Right lobe of liver (tissue), 6 donors: ENCODE data around the gene GPR161. TPM values are rescaled to one million over a fixed set of nuclear protein-coding genes. Genes with fewer than 3 reads are reported as not detected.
A peak's percentile ranks its signal among the peaks of the same experiment; 100 is the strongest.

ENCODE experiments used
- ATAC-seq, 4 donors: fragments of 200-7000 bp; cut with Tn5 transposase; one replicate each; pipeline ENCODE4 v1.9.1; 2020; ENCODE audit warnings: mild to moderate bottlenecking in 4 of 4, moderate library complexity in 4 of 4
- DNase-seq, 3 donors: peaks; one replicate each; pipeline ENCODE4 v3.0.0-alpha.2; 2020
- H3K27ac ChIP-seq, 3 donors: fragments of 200-600 bp; one replicate each; pipeline ENCODE4 v1.8.0; 2022
- H3K27me3 ChIP-seq, 2 donors: fragments of 200-600 bp; one replicate each; pipeline ENCODE4 v1.8.0; 2022
- H3K36me3 ChIP-seq, 4 donors: fragments of 200-600 bp; sonication (generic) in 1 of 4; one replicate each; pipeline versions ENCODE4 v1.5.1 to v1.8.0; 2017 to 2022; ENCODE audit warnings: control low read depth in 1 of 4
- H3K4me1 ChIP-seq, 4 donors: fragments of 200-600 bp; sonication (generic) in 1 of 4; one replicate each; pipeline versions ENCODE4 v1.5.1 to v1.8.0; 2017 to 2022; ENCODE audit warnings: control low read depth in 1 of 4
- H3K4me3 ChIP-seq, 3 donors: fragments of 200-600 bp; one replicate each; pipeline ENCODE4 v1.8.0; 2022
- H3K9me3 ChIP-seq, 4 donors: fragments of 200-600 bp; sonication (generic) in 1 of 4; one replicate each; pipeline versions ENCODE4 v1.5.1 to v1.8.0; 2017 to 2022; ENCODE audit warnings: control low read depth in 1 of 4
- POLR2A ChIP-seq: fragments of 450-650 bp; IDR thresholded peaks from one replicate; pipeline ENCODE4 v1.6.1; 2017; ENCODE audit warnings: antibody characterized with exemption, mild to moderate bottlenecking
- WGBS: methylation state at CpG from one replicate; pipeline ENCODE4 v1.1.6; 2018; ENCODE audit warnings: low coverage, low lambda C conversion rate; ENCODE audit not compliant: insufficient coverage; ENCODE audit errors: missing lambda C conversion rate; 5-methylcytosine and 5-hydroxymethylcytosine counted together
- intact Hi-C, 2 donors: fragments of 100-400 bp; cut with DNase I; formaldehyde crosslinking; loops; one replicate each; pipeline versions ENCODE4 v1.11.2 to v1.14.1; 2022
- total RNA-seq, 6 experiments: library from RNA; depleted of rRNA in 2 of 6; stranded (reverse); fragments of >200 nt in 2 of 6; fragmentation: NEBNext Ultra II Directional in 3 of 6; extraction: Animal tissue kit (Norgen Biotek cat#: 25700) in 3 of 6; gene quantifications; one replicate each; pipeline versions ENCODE4 v1.1.0 to v1.2.4, GENCODE V29; 2016 to 2023
- TF ChIP-seq, protein P1 (sequence below), 4 donors: fragments of 200-600 bp in 3 of 4; fragments of 450-650 bp in 1 of 4; IDR thresholded peaks; one replicate each; pipeline versions ENCODE4 v1.5.1 to v1.8.0; 2016 to 2022; ENCODE audit warnings: antibody characterized with exemption in 4 of 4, mild to moderate bottlenecking in 2 of 4
- donor health status: DM: no; HTN: yes; CAD: no.
- donor health status: DM: no; HTN: no; CAD: no.
- donor health status: DM: no; HTN: no; CAD: no.
- donor health status: DM: no; HTN: yes; CAD: no.
- donor health status: DM: no; HTN: yes; CAD: no.

The GPR161 gene
- total RNA-seq, 6 experiments from 2014 or later: 0.43 to 1.4 (median 0.48) TPM

GRCh38 chr1:168097921-168098528 is 38.7 kb downstream of the GPR161 start:
- no peak for DNase-seq
- intact Hi-C loops: no loop called here
- WGBS: 83% methylated on average over 5 of the region's 12 CpGs

DNA sequence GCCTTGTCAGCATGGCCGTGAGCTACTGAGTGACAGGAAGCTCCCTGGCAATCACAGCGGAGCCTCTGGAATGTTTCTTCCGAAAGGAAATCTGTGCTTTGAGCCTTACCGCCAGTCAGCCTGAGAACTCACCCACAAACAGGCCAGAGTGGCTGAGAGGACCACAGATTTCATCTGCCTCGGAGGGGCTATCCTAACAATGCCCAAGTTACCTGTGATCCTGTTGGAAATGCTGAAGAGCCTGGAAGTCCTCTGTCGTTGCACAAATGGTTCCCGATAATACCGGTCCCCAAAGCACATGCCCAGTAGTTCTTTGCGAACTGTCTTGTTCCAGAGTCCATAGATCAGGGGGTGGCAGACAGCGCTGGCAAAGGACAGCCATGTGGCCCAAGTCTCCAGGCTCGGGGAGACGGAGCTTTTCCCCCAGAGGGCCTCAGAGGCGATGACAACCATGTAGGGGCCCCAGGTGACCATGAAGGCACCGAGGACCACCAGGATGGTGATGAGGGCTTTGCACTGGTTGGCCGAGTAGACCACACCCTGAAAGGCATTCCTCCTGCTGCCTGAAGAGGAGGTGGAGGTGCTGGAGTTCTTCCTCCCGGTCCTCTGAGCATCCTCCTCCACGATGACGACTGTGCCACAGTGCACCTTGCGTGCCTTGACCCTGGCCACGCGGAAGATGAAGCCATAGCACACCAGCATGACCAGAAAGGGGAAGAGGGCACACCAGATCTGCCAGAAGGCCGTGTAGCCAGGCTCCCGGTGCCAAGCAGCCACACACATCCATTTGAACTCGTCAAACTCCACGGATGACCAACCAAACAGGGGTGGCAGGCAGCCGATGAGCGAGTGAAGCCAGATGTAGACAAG is 40.2 kb downstream of the GPR161 start:
- DNase-seq: no peak
- no peak overlapping the region for H3K4me3 ChIP-seq
- TF ChIP-seq, protein P1, sequence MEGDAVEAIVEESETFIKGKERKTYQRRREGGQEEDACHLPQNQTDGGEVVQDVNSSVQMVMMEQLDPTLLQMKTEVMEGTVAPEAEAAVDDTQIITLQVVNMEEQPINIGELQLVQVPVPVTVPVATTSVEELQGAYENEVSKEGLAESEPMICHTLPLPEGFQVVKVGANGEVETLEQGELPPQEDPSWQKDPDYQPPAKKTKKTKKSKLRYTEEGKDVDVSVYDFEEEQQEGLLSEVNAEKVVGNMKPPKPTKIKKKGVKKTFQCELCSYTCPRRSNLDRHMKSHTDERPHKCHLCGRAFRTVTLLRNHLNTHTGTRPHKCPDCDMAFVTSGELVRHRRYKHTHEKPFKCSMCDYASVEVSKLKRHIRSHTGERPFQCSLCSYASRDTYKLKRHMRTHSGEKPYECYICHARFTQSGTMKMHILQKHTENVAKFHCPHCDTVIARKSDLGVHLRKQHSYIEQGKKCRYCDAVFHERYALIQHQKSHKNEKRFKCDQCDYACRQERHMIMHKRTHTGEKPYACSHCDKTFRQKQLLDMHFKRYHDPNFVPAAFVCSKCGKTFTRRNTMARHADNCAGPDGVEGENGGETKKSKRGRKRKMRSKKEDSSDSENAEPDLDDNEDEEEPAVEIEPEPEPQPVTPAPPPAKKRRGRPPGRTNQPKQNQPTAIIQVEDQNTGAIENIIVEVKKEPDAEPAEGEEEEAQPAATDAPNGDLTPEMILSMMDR (IDR thresholded peaks at IDR 0.05): no peak
- TF ChIP-seq POLR2A: no peak
- no peaks in the 10 kb centered on the region for H3K36me3 ChIP-seq
- no peaks in the 10 kb centered on the region for H3K27me3 ChIP-seq
- intact Hi-C loops: no loop called here
- no peak for ATAC-seq
- H3K4me1 ChIP-seq: no peaks in the 10 kb centered on the region
- 75% methylated on average over 4 of the region's 27 CpGs for WGBS
- H3K27ac ChIP-seq: no peak overlapping the region
- no peaks in the 10 kb centered on the region for H3K9me3 ChIP-seq

More at GRCh38 chr1:168097921-168098528, 38.7 kb downstream of the GPR161 start:
- Histone ChIP-seq H3K27me3 (no peaks in the 10 kb centered on the region), H3K4me3 (no peak overlapping the region), H3K9me3 (no peaks in the 10 kb centered on the region), H3K27ac (no peak overlapping the region), H3K36me3 (no peaks in the 10 kb centered on the region), H3K4me1 (no peaks in the 10 kb centered on the region)
- TF ChIP-seq POLR2A: no peak
- TF ChIP-seq, protein P1 (IDR thresholded peaks at IDR 0.05): no peak
- peak in 1 of 4 donors; percentile 26 for ATAC-seq

DNA sequence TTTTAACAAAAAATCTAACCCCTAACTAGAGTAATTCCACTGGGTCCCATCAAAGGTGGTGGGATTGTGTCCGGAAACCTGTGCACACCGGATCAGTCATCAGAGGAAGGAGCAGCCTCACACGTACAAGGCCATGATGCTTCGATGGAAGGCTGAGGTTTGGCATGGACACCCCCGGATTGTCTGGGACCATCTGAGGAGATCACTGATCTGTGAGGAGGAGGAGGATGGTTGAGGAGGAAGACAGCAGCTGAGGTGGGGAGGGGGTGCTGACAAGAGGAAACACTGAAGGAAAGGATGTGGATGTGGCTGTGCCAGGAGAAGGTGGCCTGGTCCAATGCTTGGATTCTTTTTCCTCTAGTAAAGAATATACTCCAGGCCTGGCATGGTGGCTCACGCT is 41.3 kb downstream of the GPR161 start:
- Histone ChIP-seq H3K36me3 (no peaks in the 10 kb centered on the region), H3K27ac (no peak overlapping the region), H3K27me3 (no peaks in the 10 kb centered on the region), H3K4me1 (no peaks in the 10 kb centered on the region), H3K9me3 (no peaks in the 10 kb centered on the region), H3K4me3 (no peak overlapping the region)
- no peak for ATAC-seq
- no peak for TF ChIP-seq POLR2A
- TF ChIP-seq, protein P1 (IDR thresholded peaks at IDR 0.05): no peak
- DNase-seq: no peak
- 92% methylated on average over 6 of the region's 6 CpGs for WGBS
- intact Hi-C loops: no loop called here

DNA sequence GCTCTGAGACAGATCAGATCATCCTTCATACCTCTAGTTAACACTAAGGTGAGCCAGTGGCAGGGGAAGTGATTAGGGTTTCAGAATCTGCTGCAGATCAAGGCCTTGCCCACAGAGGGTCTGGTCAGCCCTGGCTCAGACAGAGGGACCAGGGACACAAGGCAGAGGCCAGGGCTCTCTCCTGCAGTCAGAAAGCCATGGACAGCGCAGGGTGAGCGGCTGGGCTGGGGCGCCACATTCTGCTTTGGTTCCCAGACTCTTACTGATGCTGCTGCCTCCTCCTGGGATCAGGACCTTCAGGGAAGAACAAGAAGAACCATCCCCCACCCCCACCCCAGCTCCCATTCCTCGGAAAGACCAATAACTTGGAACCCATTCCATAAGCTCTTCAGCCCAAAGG is 43.1 kb downstream of the GPR161 start:
- intact Hi-C loops: no loop called here
- no peak for DNase-seq
- Histone ChIP-seq H3K4me3 (no peak overlapping the region), H3K9me3 (no peaks in the 10 kb centered on the region), H3K4me1 (no peaks in the 10 kb centered on the region), H3K27me3 (no peaks in the 10 kb centered on the region), H3K27ac (no peak overlapping the region), H3K36me3 (no peaks in the 10 kb centered on the region)
- WGBS: no CpG with 5 or more reads among the region's 4 CpGs
- no peak for ATAC-seq
- no peak for TF ChIP-seq POLR2A
- TF ChIP-seq, protein P1 (IDR thresholded peaks at IDR 0.05): no peak
